Measurements from ENCODE around the gene FZD10. TPM values are rescaled to one million over a fixed set of nuclear protein-coding genes. Genes with fewer than 3 reads are reported as not detected.

The FZD10 gene
- not detected for polyA plus RNA-seq (2012; ENCODE audit: missing spikeins)

- TF ChIP-seq POLR2A (IDR thresholded peaks at IDR 0.05; ENCODE audit: low read depth, low read length) = no peak
- TF ChIP-seq POLR2AphosphoS5 (IDR thresholded peaks at IDR 0.05; ENCODE audit: low read depth, low read length) = no peak
- TF ChIP-seq TAF1 (IDR thresholded peaks at IDR 0.05; ENCODE audit: borderline replicate concordance, low read depth, low read length) = no peak
These were observed at the start of gene FZD10 for GRCh38 chr12:130162267-130162666. Gene FZD10, plus strand, starts transcription at chr12:130162464. Its CDS starts 479 bp downstream, at chr12:130162943.

GRCh38 chr12:130114952-130115351 lies 47.3 kb upstream of the FZD10 start:
- DNase-seq (ENCODE audit: insufficient read length) = no peak
- no peak for FAIRE-seq
- TF ChIP-seq TAF1 (IDR thresholded peaks at IDR 0.05; ENCODE audit: borderline replicate concordance, low read depth, low read length) (no peak), POLR2A (IDR thresholded peaks at IDR 0.05; ENCODE audit: low read depth, low read length) (no peak), POLR2AphosphoS5 (IDR thresholded peaks at IDR 0.05; ENCODE audit: low read depth, low read length) (no peak)

More at GRCh38 chr12:130162267-130162666, at the start of gene FZD10:
- FAIRE-seq (no peak), DNase-seq (ENCODE audit: insufficient read length) (no peak)

DNA sequence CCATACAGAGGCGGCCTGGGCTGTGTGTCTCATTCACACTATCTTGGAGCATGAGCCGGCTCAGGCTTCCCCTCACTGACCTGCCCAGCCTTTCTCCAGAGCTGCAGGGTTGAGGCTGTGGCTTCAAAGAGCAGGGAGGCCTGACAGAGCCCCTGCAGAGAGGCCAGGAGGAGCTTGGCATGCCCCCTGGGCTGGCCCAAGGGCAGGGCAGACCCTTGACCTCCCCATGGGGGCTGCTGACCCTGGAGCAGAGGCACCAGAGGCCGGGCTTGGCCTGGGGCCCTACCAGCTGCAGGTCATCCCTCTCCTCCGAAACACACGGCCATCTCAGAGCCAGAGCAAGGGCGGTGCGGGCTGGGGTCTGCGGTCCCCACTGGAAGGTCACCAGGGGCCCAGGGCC lies 46.6 kb upstream of the FZD10 start:
- DNase-seq (ENCODE audit: insufficient read length) (no peak), FAIRE-seq (no peak)
- no peak for TF ChIP-seq POLR2AphosphoS5 (IDR thresholded peaks at IDR 0.05; ENCODE audit: low read depth, low read length)
- no peak for TF ChIP-seq POLR2A (IDR thresholded peaks at IDR 0.05; ENCODE audit: low read depth, low read length)
- no peak for TF ChIP-seq TAF1 (IDR thresholded peaks at IDR 0.05; ENCODE audit: borderline replicate concordance, low read depth, low read length)

DNA sequence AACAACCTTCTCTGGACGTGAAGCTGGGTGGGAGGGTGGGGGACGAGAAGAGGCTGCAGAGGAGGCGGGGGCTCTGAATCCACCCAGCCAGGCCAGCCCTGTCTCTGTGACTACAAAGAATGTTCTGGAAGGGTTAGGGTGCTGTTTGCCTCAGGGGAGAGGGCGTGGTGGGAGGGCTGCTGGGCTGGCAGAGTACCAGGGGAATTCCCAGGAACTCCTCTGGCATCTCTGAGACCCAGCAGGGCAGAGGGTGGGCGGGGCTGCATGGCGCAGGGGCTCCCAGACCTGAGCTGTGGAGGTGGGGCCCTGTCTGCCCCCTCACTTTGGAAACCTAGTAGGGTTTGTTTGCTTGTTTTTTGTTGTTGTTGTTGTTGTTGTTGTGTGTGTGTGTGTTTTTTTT lies 45.5 kb upstream of the FZD10 start:
- TF ChIP-seq POLR2AphosphoS5 (IDR thresholded peaks at IDR 0.05; ENCODE audit: low read depth, low read length) = no peak
- TF ChIP-seq TAF1 (IDR thresholded peaks at IDR 0.05; ENCODE audit: borderline replicate concordance, low read depth, low read length) = no peak
- TF ChIP-seq POLR2A (IDR thresholded peaks at IDR 0.05; ENCODE audit: low read depth, low read length) = no peak

DNA sequence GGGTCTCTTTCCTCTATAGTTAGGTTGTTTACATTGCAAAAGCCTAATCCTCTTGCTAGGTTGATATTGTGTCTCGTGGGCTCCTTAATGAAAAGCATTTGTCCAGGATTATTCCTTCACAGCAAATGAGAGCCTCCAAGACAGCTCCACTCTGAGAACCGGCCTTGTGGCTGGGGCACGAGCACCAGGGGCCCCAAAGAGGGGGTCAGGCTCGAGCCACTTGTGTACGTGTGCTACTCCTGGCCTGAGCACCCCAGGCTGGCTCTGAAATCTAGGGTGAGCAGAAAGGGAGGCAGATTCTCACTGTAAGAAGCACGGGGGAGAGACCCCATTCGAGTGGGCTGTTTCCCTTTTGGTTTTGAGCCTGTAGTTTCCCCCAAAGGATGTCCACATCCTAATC lies 45.0 kb upstream of the FZD10 start:
- no peak for FAIRE-seq

More for the DNA sequence above, 45.5 kb upstream of the FZD10 start:
- no peak for DNase-seq (ENCODE audit: insufficient read length)
- FAIRE-seq = no peak

DNA sequence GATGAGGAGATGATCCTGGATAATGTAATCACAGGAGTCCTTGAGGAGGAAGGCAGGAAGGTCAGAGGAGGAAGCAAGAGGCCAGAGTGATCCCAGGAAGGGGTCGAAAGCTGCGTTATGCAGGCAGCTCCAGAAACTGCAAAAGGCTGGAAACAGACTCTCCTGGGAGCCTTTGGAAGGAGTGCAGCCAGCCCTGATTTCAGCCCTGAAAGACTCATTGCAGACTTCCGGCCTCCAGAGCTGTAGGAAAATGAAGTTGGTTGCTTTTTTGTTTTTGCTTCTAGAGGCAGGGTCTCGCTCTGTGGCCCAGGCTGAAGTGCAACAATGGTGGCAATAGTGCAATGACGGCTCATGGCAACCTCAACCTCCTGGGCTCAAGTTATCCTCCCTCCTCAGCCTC lies 44.6 kb upstream of the FZD10 start:
- TF ChIP-seq POLR2A (IDR thresholded peaks at IDR 0.05; ENCODE audit: low read depth, low read length) (no peak), POLR2AphosphoS5 (IDR thresholded peaks at IDR 0.05; ENCODE audit: low read depth, low read length) (no peak), TAF1 (IDR thresholded peaks at IDR 0.05; ENCODE audit: borderline replicate concordance, low read depth, low read length) (no peak)
- DNase-seq (ENCODE audit: insufficient read length) (no peak), FAIRE-seq (no peak)

More for the DNA sequence above, 45.0 kb upstream of the FZD10 start:
- DNase-seq (ENCODE audit: insufficient read length) = no peak
- no peak for TF ChIP-seq TAF1 (IDR thresholded peaks at IDR 0.05; ENCODE audit: borderline replicate concordance, low read depth, low read length)
- no peak for TF ChIP-seq POLR2AphosphoS5 (IDR thresholded peaks at IDR 0.05; ENCODE audit: low read depth, low read length)
- TF ChIP-seq POLR2A (IDR thresholded peaks at IDR 0.05; ENCODE audit: low read depth, low read length) = no peak

DNA sequence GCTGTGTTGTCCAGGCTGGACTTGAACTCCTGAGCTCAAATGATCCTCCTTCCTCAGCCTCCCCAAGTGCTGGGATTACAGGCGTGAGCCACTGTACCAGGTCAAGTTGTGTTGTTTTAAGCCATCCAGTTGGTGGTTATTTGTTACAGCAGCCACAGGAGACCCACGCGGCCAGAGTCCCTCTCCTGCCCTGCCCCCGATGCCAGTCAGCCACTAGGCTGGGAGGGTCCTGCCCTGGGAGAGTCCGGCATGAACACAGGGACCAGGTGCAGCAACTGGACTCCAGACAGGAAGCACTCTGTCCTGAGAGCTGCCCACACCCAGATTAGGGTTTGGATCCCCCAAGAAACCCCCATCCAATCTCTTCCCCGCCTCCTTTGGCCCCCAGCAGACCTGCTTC lies 44.1 kb upstream of the FZD10 start:
- no peak for DNase-seq (ENCODE audit: insufficient read length)
- FAIRE-seq = no peak

GRCh38 chr12:130119241-130119861 lies 42.9 kb upstream of the FZD10 start:
- no peak for DNase-seq (ENCODE audit: insufficient read length)
- TF ChIP-seq POLR2AphosphoS5 (IDR thresholded peaks at IDR 0.05; ENCODE audit: low read depth, low read length) (no peak), POLR2A (IDR thresholded peaks at IDR 0.05; ENCODE audit: low read depth, low read length) (no peak), TAF1 (IDR thresholded peaks at IDR 0.05; ENCODE audit: borderline replicate concordance, low read depth, low read length) (no peak)
- FAIRE-seq = no peak

More for the DNA sequence above, 44.1 kb upstream of the FZD10 start:
- TF ChIP-seq POLR2AphosphoS5 (IDR thresholded peaks at IDR 0.05; ENCODE audit: low read depth, low read length) = no peak
- no peak for TF ChIP-seq POLR2A (IDR thresholded peaks at IDR 0.05; ENCODE audit: low read depth, low read length)
- no peak for TF ChIP-seq TAF1 (IDR thresholded peaks at IDR 0.05; ENCODE audit: borderline replicate concordance, low read depth, low read length)

DNA sequence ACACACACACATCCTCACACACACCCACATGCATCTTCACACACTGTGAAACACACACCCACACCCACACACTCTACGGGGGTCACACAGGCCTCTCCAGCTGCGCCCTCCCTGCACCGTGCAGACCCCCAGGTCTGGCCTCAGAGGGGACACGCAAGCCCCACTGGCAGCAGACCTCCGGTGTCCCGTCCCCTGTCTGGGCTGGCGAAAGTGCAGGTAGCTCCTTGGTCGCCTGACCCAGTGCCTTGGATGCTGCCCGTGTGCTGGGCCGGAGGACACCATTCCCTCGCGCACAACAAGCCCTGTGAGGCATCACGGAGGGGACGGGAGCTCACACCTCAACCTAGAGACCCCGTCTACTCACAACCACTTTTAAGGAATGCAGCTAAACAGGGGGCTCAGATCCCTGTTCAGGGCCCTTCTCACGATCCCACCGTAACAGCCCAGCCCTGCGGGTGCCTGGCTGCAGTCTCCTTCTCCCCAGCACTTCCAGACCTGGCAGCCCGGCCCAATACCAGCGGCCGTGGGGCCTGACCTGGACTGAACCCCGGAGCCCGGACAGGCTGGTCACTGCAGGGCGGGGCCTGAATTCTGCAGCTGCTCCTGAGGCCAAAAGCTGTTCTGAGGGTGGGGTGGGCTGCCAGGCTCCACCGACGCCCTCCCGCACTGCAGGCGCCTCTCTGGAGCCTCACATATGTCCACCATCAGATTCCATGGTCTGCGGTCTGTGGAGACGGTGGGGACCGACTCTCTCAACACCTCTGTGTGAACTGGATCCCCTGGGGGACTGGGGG lies 42.1 kb upstream of the FZD10 start:
- no peak for FAIRE-seq
- TF ChIP-seq POLR2AphosphoS5 (IDR thresholded peaks at IDR 0.05; ENCODE audit: low read depth, low read length) = no peak
- TF ChIP-seq TAF1 (IDR thresholded peaks at IDR 0.05; ENCODE audit: borderline replicate concordance, low read depth, low read length) = no peak
- no peak for TF ChIP-seq POLR2A (IDR thresholded peaks at IDR 0.05; ENCODE audit: low read depth, low read length)
- DNase-seq (ENCODE audit: insufficient read length) = no peak

DNA sequence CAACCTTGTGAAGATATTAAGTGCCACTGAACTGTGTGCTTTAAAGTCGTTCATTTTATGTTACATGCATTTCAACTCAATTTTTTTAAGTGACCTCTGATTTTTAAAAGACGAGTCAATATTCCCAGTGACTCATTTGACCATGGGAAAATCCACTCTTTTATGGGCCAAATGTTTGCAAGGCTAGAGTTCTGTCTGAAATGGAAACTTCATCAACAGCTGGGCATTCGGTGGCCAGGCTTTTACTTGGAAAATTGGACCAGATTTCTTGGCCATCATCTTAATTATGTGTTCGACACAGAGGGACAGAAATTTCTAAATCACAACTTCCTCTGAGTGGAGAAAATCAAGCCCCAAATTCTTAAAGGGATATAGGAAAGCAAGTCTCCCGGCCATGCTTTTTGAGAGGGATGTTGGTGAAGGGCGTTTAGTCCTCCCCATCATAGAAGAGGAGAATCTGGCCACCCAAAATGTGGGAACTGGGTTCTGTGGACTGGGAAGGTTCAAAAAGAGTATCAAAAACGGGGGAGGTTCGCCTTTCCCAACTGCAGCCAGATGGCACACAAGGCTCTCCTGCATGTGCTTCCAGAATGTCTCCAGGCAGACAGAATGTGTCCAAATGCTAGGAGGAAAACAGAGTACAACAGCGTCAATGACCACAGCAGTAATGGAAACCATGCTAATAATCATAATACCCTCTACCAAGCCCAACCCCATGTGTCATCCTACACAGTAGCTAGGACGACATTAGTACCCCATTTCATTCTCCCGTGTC lies 40.9 kb upstream of the FZD10 start:
- DNase-seq (ENCODE audit: insufficient read length) = no peak
- FAIRE-seq = no peak
- TF ChIP-seq TAF1 (IDR thresholded peaks at IDR 0.05; ENCODE audit: borderline replicate concordance, low read depth, low read length) (no peak), POLR2A (IDR thresholded peaks at IDR 0.05; ENCODE audit: low read depth, low read length) (no peak), POLR2AphosphoS5 (IDR thresholded peaks at IDR 0.05; ENCODE audit: low read depth, low read length) (no peak)

GRCh38 chr12:130122356-130122755 lies 39.9 kb upstream of the FZD10 start:
- DNase-seq (ENCODE audit: insufficient read length) = no peak
- TF ChIP-seq POLR2A (IDR thresholded peaks at IDR 0.05; ENCODE audit: low read depth, low read length) = no peak
- no peak for TF ChIP-seq TAF1 (IDR thresholded peaks at IDR 0.05; ENCODE audit: borderline replicate concordance, low read depth, low read length)
- TF ChIP-seq POLR2AphosphoS5 (IDR thresholded peaks at IDR 0.05; ENCODE audit: low read depth, low read length) = no peak
- FAIRE-seq = no peak
